Measurements from ENCODE around the gene NHLH2.

Gene NHLH2

DNA sequence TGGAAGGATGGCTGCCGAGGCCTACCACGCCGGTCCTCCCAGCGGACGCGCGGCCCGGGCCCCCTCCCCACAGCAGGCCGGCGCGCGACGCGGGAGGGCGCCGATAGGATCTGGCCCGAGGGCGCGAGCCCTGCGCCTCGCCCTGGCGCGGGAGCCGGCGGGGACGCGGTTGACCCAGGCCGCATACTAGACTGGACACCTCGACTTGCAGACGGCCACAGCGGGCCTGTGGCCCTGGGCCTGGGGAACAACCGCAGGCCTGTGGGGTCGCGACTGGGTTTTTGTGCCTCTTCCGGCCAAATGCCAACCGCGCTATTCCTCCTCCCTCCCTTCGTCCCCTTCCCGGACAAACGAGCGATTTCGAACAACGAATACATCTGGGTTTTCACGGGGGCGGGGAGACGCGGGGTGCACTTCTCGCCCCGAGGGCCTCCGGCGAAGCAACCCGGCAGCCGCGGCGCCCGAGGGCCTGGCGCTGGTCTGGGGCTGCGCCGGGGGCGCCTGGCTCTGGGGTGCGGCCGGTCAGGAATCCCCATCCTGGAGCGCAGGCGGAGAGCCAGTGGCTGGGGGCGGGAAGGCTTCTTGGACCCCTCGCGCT lies 2.4 kb downstream of the NHLH2 start:
- DNase-seq (ENCODE audit: low read depth in 2 of 2) = no peak

DNA sequence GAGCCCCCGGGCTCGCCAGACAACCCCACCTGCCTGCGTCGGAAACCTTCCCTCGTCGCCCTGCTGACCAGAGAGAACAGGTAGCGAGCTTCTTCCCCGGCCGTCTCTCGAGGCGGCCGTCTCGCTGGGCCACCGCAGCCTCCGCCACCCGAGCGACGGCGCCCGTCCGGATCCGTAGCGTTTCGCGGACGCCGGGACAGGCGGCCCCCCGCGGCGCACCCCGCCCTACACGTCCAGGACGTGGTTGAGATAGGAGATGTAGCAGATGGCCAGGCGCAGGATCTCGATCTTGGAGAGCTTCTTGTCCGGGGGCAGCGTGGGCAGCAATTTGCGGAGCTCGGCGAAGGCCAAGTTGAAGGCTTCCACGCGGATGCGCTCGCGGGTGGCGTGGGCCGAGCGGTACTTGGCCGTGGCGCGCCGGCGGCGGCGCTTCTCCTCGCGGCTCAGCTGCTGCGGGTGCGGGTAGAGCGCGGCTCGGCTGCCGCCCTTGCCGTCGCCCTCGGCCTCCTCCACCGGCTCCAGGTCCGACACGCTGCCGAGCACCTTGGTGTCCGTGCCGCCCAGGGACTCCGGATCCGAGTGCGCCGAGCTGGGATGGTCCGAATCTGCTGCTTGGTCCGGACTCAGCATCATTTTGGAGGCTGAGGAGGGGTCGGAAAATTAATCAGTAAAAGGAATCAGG lies 3.0 kb downstream of the NHLH2 start:
- no peak for DNase-seq (ENCODE audit: low read depth in 2 of 2)

DNA sequence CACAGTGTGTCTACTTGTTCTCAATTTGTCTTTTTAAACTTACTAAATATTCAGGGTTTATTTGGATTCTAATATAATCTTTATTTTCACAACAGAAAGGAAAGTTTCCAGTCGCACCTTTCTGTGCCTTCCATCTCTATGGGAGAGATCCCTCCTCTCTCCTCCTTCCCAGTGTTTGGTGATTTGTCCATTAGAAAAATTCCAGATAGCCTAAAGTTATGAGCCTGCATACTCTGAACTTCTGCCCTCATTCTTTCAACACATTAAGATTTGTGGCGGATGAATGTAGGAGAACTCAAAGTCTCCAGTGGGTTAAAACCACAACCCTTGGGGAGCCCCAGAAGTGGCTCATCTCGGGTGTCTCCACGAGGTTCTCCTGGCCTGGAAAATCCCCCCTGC lies 3.6 kb downstream of the NHLH2 start:
- no peak for DNase-seq (ENCODE audit: low read depth in 2 of 2)

DNA sequence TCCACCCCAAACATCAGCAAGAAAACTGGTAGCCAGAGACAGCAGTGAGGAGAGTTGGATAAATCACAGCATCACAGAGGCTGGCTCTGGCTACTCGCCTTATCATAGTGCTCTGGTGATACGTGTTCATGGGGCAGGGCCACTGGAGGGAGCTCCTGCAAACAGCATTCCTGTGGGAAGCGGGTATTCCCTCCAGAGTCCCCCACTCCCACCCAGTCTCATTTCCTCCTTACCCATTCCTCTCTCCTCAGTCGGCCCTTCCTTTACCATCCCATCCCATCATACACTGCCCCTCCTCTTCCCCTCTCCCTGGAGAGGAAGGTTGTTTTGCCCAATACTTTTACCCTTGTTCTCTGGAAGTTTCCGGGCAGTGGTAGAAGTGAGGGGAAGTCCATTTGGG lies 7.1 kb downstream of the NHLH2 start:
- DNase-seq (ENCODE audit: low read depth in 2 of 2) = no peak

DNA sequence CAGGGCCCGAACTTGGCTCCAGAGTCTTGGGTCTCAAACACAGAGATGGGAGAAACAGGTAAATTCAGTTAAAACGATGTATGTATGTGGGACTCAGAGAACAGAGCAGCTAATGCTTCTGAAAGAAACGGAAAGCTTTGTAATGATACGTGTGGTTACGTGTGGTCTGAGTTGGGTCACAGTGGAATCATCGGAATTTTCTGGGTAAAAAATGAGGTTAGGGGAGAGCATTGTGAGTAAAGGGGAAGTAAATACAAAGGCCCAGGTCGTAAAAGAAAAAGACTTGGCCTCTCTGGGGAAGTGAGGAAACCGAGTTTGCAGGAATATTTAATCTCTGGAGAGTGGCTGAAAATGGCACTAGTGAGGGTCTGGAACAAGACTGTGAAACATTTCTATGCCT lies 8.3 kb downstream of the NHLH2 start:
- no peak for DNase-seq (ENCODE audit: low read depth in 2 of 2)

DNA sequence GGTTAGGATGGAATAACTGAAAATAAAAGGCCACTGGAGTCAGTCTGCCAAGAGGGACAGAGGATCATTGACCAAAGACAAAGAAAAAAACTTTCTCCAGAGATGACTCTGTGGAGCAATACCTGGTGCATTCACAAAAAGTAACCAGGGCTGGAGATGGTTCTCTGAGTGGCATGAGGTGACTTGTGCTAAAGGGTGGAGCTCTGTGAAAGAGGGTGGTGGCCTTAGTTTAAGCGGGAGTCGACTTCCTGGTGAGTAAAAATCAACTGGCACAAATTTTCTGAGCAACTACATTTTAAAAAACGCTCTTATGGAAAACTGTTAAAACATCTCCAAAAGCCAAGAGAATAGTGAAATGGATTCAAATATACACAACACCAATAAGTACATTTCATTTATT lies 10.0 kb downstream of the NHLH2 start:
- no peak for DNase-seq (ENCODE audit: low read depth in 2 of 2)

DNA sequence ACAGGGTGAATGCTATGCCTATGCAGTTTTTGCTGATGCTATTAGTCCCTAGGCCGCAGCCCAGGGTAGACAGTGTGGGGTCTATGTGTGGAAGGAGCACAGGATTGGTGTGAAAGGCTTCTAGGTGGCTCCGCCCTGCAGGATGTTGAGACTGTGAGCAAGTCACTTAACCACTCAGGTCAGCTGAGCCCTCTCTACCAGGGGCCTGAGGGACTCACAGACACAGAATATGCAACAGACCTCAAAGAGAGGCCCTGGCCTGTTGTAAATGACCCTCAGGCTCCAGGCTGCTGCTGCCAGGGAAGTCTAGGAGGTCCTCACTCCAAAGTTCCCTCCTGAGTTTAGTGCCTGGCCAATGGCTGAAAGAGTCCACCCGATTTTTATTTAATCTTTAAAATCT lies 11.0 kb downstream of the NHLH2 start:
- no peak for DNase-seq (ENCODE audit: low read depth in 2 of 2)

DNA sequence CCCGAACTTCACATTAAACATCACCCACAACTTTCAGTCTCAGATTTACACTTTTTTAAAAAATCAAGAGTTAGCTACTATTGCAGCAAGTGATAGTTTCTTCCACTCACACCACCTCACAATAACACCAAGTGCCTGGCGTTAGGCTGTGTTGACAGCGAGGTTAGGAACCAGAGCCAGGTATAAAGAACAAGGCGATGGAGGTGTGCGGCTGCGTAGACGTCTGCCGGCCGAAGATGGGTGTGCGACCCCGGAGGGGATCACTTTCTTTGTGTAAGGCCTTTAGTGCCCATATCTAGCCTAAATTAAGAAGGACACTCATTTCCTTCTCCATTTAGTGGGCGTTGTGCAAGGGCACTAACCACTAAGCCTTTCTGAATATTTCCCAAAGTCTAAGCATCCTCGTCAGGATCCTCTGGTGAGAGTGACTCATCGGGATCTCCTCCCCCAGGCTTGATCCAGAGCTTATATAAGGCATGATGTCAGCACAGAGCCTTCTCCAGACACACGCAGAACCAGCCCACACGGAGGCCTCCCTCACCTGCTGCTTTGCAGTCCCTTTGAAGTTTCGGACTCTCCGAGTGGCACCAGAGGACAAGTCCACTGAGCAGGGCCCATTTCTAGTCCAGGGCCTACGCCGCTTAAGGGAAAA lies 11.8 kb downstream of the NHLH2 start:
- DNase-seq (ENCODE audit: low read depth in 2 of 2) = no peak

DNA sequence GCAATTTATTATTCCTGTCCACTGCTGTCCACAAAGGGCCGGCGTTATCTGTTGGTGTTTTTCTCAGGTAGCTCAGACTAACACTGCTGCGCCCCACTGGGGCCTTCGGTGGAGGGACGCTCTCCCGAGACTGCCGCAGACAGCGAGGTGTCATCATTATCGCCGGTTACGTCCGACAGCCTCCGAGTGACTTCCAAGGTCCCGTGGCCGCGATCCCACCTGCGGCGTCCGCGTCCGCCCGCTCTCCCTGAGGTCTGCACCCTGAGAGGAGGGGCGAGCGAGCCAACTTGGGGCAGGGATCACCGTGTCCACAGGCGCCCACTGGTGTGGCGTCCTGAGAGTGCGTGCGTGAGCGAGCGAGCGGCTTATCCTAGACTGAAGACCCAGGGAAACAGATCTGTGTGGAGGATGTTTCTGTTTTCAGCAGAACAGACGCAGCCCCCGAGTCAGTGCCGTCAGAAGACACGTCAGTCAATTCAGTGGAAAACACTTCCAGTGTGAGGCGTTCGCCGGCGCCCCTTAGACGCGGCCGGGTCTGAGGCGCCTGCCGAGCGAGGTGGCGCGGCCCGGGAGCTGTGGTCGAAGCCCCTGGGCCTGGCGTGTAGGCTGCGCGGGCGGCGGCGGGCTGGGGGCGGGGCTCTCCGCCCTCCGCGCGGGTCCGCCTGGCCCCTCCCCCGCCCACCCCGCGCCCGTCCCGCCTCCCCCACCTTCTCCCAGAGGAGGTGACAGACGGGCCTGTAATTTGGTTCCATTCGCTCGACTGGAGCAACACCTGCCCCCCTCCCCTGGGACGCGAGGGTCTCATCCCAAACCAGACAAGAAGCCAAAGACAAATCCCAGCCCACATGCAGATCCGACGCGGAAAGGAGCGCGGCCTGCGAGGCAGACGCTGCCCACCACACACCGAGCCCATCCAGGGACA lies 12.6 kb downstream of the NHLH2 start:
- no peak for DNase-seq (ENCODE audit: low read depth in 2 of 2)

DNA sequence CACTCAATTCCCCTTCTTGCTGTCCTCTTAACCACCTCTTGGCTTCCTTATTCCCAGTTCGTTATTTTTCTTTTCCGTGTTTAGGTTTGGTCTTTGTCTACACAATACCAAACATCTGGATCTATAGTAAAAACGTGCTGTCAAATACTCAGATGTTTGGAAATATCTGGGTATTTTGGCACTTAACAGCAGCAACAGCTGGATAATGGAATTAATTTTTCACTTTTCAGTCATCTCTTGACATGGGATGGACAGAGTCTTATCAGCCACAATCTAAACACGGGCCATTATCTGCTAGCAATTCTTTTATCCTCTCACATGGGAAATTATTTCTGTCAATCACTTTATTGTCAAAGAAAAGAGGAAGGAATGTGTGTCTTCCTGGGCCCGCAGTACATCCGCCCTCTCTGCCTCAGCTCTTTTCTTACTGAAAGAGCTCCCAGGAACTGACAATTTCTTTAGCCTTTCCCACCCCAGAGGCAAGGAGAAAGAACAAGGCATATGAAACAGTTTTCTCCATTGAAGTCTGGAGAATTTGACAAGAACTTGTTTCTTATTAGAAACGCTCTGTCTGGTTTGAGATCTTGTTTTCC lies 13.4 kb downstream of the NHLH2 start:
- no peak for DNase-seq (ENCODE audit: low read depth in 2 of 2)

DNA sequence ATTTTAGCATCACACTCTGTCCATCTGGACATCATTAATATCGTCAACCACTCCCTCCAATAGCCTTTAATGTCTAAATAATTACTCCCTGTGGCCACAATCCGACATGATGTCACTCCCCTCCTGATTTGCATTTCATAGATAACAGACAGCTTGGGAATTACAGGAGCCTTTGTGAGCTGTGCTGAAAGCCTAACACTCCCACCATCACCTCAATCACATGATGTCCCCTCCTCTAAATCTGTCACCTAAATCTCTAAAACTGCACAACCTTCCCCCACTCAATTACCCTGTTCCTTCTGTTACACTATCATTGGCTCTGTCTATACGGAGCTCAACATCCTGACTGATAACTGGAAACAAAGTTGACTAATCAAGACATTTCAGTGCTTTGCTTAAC lies 14.3 kb downstream of the NHLH2 start:
- no peak for DNase-seq (ENCODE audit: low read depth in 2 of 2)

DNA sequence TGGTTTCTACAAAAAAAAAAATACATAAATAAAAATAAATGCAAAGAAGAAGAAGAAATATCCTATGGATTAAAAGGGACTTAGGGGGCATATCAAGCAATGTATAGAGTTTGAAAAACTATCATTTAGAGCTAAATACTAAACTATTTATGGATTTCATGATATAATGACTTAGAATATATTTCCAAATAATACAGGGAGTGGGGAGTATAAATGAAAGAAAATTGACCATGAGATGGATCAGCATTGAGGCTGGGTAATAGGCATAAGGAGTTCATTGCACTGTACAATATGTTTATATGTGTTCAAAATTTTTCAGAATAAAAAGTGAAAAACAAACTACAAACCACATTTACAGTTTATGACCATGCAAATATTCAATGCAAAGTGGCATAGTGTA lies 18.8 kb downstream of the NHLH2 start:
- DNase-seq (ENCODE audit: low read depth in 2 of 2) = no peak

DNA sequence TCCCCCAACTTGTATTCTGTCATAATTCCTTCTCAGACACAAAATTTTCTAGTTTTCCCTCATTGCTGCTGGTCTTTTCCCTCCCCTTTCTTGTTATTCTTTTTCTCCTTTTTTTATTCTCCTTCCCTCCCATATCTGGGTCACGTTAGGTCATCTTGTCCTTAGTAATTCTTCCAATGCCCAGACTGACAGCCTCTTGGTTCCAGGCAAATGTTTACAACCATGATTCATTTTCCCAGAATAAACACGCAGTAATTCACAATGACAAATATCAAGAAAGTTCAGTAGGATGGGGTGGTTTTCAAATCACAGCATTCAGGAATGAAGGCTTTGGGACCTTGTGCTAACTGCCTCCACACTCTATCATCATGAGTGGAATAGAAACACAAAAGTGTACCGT lies 25.2 kb downstream of the NHLH2 start:
- DNase-seq (ENCODE audit: low read depth in 2 of 2) = no peak

DNA sequence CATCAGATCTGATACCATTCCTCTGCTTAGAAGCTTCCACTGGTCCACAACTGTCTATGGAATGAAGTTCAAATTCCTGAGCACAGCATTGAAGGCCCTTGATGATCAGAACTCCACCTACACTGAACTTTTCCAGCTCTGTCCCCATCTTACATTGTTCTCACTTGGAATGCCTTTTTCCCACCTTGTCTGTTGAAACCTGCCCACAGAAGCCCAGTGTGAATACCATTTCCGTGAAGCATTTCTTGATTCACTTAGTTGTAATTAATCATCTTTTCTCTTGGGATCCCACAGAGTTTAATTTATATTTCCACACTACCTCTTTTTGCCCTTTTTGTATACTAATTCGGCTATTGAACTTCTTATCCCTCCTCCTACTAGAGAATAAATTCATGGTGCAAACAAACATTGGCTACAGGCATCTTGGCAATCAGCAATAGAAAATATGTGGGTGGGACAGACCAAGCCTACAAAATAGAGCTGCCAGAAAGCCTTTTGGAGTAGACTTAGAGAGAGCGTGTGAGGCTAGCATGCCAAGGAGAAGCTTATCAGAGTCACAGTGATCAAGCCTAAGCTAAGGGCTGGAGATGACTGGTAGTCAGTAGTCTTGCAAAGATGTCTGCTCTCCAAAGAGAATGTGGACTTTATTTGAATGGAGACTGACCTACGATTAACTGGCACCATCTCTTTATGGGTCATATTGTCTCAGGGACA lies 26.1 kb downstream of the NHLH2 start:
- no peak for DNase-seq (ENCODE audit: low read depth in 2 of 2)

DNA sequence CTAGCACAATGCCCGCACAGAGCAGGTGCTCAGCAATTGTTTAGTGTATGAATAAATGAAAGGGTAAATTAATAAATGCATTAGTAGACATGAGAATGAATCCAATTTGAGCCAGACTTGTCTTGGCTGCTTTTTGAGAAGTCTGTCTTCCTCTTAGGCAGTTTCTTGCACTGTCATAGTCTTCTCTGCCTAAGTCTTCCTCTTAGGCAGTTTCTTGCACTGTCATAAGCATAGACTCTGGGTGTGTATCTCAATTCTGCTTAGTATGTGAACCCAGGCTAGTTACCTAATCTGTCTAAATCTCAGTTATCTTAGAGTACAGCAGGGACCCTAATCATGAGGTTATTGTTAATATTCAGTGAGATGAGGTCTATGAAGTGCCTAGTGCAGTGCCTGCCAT lies 27.2 kb downstream of the NHLH2 start:
- DNase-seq (ENCODE audit: low read depth in 2 of 2) = no peak

DNA sequence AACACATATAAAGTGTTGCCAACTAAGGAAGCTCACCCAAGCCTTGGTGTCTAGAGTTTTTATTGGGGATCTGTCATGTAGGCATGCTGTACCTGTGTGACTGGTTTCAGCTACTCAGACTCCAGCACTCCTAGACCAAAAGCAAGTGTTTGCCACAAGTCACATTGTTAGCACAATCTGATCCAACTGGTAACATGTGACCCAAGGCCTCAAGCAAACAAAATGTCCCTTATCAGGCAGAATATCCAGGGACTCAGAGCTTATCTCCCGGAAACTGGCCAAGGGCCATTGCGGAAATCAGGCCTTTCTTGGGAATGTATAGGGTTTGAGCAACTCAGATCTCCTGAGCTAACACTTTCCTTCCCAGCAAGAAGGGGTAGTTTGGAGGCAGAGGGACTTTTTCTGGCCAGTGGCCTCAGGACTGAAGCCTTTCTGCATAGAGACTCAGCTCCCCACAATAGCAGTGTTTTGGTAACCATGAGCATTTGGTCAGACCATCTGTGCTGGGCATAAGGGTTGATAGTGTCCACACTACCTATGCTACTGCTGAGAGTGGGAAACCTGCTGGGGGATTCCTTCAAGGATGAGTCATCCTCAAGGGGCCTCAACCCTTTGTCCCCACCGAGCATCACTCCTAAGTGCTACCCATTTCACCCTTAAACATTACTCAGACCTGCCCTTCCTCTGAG lies 29.6 kb downstream of the NHLH2 start:
- no peak for DNase-seq (ENCODE audit: low read depth in 2 of 2)

DNA sequence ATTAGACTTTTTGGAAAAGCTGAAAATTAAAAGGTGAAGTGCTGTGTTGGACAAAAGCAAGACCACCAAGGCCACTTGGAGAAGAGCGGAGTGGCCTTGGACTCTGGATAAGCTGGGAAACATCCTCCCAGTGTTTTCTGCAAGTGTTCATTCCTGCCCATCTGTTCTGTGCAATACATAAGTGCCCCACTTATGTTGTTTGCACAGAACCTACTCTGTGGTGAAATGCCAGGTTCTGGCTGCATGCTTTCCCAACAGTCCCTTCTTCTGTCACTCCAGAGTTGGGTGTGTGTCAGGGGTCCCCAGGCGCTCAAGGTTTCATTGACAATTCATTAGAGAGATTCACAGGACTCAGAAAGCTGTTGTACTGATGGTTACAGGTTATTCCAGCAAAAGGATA lies 30.3 kb downstream of the NHLH2 start:
- DNase-seq (ENCODE audit: low read depth in 2 of 2) = no peak

DNA sequence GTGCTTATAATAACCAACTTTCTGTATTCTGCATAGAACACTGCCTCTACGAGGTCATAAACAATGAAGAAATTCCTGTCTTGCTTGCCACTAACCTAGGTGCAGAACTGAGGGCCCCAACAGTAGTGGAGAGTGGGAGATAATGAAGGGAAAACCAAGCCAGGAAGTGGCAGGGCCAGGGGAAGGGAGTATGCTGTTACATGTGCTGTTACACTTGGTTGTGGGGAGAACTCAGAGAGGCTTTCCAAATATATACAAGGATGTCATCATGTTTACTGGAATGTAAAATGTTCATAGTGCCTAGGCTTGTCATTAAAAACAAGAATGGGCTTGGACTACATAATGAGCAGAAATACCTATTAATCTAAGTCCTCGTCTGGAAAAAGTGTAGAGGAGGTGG lies 31.1 kb downstream of the NHLH2 start:
- DNase-seq (ENCODE audit: low read depth in 2 of 2) = no peak

DNA sequence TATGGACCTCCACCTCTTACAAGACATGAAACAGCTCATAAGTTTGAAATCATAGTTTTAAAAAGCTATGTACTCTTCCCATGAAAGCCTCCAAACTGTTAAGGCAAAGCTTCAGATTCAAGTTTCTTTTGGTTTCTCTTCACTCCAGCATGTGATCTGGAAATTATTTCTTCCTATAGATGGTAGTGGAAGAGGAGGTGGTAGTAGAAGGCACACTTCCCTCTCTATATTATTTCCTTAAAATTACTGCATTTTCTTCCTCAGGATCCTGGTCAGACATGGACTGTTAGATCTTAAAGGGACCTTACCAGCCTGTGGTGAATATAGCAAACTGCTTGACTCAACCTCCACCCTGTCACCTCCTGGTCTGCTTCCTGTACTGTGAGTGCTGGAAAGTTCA lies 31.9 kb downstream of the NHLH2 start:
- no peak for DNase-seq (ENCODE audit: low read depth in 2 of 2)

DNA sequence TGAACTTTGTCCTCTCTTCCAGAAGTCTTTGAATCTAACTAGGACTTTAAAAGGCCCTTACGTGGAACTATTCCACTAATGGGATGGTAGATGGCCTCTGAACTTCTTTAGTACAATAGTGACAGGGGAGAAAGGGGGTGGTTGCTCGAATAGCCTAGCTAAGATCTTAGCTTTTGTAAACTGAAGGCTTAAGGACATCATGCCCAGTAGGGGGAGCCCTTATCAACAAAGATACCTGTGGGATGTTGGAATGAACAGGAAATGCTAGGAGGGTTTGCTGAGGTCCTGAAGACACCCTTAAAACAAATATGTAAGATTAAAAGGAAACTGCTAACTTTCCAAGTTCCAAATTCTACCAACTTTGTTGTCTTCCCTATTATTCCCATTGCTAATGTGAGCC lies 33.2 kb downstream of the NHLH2 start:
- DNase-seq (ENCODE audit: low read depth in 2 of 2) = no peak

DNA sequence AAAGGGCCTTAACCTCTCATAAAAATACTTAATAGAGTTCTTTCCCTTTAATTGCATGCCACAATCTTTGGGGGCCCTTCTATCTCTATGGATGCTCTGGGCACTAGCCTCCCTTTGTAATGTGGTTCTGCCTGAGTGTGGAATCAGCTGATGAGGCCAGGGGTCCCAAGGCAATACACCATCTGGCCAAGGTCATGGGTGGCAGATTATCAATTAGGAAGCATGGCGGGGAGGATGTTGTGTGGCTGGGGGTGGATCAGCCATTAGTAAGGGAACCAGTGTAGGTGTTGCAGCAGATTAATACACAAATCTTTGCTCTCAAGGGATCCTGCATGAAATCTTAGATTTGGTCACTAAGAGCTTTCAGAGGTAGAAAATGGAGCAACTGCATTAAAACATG lies 35.3 kb downstream of the NHLH2 start:
- DNase-seq (ENCODE audit: low read depth in 2 of 2) = no peak
